HG02852 (cell line): ENCODE results near the gene GPSM1.

Source experiments
- ATAC-seq: cut with Tn5 transposase; IDR thresholded peaks from one replicate; pipeline ENCODE4 v1.9.1; 2021; ENCODE audit warnings: mild to moderate bottlenecking, moderate library complexity; ENCODE audit not compliant: unreplicated experiment

The GPSM1 gene

DNA sequence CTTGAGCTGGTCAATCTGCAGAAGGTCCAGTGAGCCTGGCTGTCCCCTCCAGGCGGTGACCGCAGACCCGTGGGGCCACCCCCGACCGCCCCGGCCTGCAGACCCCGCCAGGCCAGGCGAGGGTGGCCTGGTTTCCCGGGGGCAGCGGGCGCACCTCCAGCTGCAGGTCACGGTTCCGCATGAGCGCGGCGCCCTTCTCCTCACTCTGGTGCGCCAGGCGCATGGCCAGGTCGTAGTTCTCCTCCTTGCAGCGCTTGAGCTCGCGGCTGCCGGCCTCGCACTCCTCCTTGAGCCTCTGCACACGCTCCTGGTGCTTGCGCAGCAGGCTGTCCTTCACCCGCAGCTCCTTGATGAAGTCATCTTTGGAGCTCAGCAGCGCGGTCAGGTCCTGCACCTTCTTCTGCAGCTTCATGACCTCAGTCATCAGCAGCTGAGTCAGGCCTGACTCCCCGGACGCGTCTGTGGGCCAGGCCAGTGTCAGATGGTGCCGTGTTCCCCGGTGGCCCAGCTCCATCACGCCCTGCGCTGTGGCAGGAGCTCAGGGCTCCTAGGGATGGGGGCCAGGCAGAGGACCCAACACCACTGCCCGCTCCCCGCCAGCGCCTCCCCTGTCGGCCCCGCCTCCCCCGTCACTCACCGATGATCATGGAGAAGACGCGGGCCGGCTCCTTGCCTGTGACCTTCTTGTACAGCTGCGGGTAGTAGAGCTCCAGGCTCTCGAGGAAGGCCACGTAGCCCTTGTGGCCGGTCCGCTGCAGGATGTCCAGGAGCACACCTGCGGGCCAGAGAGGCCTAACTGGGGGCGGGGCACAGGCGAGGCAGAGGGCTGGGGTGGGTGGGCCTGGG lies 43.6 kb downstream of the GPSM1 start:
- ATAC-seq = no peak

DNA sequence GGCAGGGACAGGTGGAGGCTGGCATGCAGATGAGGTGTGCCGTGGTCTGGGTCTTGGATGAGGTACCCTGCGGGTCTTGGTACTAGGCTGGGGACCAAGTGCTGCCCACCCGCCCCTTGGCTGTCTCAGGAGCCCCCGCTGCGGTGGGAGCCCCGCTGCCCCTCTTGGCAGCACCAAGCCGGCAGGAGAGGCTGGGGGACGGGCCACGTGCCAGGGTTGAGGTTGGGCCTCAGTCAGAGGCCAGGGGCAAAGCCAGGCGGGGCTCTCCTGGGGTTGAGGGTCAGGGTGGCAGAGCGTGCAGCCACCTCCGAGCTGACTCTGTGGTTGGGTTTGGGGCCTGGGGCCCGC lies 44.2 kb downstream of the GPSM1 start:
- no peak for ATAC-seq

- no peak for ATAC-seq
These were observed 44.7 kb downstream of the GPSM1 start for GRCh38 chr9:136372006-136372405.

GRCh38 chr9:136372561-136373299 lies 45.4 kb downstream of the GPSM1 start:
- ATAC-seq = no peak

DNA sequence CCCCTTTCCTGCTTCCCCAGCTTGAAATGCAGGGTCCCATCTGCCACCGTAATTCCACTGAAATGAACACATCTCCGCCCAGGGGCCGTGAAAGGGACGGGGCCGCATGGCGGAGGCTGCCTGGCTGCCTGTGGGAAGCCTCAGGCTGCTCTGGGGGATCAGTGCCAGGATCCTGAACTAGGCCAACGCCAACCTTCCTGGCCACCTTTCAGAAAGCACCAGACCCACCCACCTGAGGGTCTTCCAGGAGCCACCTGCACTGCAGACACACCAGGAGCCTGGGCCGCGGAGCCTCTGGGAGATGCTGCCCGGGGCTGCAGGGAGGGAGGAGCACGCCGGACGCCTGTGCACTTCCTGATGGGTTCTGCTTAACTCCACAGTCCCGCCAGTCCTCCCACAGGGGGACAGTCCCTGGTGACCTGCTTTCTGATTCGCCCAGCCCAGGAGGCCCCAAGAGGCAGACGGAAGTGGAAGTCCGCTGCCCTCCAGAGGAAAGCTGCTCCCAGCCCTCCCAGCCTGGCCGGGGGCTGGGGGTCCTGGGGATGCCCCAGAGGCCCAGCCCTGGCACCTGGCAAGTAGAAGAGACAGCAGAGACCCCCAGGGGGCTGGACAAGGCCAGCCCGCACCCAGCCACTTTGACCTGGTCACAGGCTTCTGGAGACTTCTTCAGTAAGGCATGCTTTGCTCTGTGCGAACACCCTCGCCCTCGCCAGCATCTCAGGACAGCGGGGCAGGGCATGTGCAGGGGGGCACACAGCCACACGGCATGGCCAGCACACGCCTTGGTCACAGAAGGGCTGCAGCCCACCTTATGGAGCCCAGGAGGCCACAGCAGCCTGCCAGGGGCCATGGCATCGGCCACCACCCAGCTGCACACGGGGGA lies 46.2 kb downstream of the GPSM1 start, which contains the start of gene CARD9:
CARD9 (minus strand) TSS at position 370 of the 883 bp plus-strand sequence. CDS start 1,591 bp downstream, outside the sequence.
- no peak for ATAC-seq

- no peak for ATAC-seq
These were observed 46.8 kb downstream of the GPSM1 start for GRCh38 chr9:136374183-136374575.

- ATAC-seq = no peak
These were observed 47.8 kb downstream of the GPSM1 start for GRCh38 chr9:136375096-136375495.

DNA sequence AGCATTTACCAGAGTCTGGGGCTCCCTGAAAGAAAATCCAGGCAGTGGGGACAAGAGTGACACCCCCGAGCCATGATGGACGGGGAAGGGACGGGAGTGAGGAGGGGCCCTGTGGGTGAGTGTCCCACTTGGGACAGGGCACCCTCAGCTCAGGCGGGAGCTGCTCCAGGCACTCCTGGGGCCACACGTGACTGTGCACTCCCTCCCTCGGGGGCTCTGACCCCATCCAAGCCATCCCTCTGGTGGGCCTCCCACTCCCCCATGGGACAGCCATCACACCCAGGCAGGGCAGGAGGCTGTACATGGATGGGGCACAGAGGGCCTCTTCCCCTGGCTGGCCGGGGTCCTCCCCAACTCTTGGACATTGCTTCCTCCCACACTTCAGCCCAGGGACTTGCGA lies 49.1 kb downstream of the GPSM1 start:
- no peak for ATAC-seq

- ATAC-seq = no peak
These were observed 50.2 kb downstream of the GPSM1 start for GRCh38 chr9:136377341-136378169.

DNA sequence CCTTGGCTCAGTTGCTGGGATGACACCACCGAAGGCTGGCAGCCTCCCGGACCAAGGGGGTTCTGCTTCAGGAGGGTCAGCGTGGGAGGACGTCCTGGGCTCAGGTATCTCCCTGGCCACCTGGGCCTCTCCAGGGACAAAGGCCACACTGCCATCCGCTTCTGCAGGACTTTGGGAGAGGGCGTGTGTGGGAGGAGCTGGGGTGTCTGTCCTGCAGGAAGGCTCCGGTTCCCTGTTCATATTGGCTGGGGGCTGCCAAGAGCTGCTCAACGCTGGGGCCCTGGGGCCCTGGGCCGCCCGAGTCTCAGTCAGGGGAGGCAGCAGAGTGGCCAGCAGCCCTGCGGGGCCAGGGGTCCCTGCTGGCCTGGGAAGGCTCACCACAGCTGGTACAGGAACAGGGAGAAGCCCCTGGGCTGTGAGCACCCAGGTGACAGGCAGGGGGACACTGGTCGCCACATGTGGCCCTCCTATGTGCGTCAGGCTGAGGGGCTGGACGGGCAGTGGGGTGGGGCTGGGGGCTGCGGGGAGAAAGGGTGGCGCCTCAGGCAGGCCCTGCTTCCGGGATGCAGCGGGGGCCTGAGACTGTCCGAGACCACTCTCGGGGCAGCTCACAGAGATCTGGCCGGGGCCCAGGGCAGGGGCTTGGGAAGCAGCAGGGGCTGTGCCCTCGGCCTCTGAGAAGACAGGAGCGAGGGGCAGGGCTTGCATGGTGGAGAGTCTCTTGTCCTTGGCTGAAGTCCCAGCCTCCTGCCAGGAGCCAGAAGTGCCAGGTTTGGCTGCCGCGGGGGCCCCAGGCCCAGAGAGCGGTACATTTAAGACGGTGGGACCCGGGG lies 51.0 kb downstream of the GPSM1 start:
- no peak for ATAC-seq

DNA sequence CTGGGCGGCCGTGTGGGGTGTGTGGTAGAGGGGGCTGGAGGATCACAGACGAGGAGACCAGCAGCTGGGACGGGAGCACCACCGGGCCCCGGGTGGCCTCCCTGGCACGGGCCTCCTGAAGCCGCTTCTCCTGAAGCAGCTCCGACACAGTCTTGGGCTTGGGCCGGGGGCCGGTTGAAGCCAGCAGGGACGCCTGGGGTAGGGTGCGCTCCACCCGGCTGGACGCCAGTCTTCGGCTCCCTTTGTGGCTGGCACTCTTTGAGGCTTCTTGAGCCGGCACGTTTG lies 51.6 kb downstream of the GPSM1 start:
- ATAC-seq = no peak

- ATAC-seq = no peak
These were observed 52.1 kb downstream of the GPSM1 start for GRCh38 chr9:136379401-136379800.

DNA sequence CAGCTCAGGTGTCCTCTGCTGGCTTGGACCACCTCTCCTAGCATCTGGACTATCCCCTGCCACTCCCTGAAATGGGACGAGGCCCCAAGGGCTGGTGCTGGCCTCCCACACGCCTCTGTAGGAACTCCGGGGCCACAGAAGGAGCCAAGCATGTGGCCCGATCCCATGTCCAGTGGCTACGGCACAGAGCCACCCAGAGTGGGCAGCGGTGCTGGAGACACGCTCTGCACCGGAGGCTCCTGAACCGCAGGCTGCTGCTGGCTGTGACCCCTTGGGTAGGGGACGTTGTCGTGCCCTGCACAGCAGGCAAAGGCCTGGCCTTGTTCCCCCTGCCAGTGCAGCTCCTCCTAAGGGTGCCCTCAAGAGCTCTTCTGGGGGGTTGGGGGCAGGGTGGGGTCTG lies 52.6 kb downstream of the GPSM1 start:
- no peak for ATAC-seq

DNA sequence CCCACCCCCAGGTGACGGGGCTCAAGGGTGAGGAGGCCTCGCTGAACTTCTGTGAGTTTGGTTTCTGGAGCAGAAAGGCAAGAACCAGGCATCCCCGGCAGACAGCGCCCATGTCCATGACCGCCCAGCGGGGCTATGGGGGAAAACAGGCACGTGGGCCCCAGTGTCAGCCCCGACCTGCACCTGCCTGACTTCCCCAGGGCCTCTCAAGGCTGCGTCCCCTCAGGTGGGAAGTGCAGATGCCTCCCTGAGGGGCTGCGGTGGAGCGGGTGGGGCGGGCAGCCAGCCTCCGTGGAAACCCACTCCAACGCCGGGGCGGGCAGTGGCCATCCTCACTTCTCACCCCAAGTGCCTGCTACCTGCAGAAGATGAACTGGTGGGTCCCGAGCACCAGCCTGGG lies 53.0 kb downstream of the GPSM1 start:
- ATAC-seq = no peak

- no peak for ATAC-seq
These were observed 54.0 kb downstream of the GPSM1 start for GRCh38 chr9:136381311-136381710.

DNA sequence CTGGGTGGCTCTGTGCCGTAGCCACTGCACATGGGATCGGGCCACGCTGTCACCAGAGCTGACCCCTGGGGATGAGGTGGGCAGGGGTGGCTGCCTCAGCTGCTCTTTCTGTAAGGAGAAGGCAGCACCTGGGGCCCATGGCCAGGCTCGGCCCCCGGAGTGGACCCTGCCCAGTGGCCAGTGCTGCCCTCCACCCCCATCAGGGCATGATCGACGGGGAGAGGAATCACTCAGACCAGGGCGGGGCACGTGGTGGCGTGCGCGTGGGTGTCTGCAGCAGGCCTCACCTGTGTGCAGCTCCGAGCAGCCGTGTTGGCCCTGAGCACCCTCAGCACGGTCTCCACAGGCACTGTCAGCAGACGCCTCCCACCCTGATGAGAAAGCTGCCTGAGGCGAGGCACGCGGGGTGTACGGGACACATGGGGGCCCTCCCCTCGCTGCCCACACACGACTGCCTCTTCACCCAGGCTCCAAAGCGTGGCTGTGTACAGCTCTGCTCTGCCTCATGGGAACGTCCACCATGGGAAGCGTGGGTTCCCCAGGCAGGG lies 54.7 kb downstream of the GPSM1 start:
- no peak for ATAC-seq

- ATAC-seq = no peak
These were observed 56.1 kb downstream of the GPSM1 start for GRCh38 chr9:136383436-136383835.

DNA sequence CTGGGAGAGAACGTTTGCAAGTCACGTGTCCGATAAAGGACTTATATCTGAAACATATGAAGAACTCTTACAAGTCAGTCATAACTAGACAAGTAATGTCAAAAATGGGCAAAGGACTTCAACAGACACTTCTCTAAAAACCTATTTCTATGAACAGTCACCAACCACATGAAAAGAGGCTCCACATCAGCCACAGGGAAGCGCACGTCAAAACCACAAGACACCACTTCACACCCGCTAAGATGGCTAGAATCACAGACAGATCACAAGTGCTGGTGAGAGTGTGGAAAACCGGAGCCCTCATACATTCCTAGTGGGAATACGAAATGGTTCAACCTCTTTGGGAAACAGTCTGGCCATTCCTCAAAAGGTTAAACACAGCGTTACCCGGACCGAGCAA lies 57.7 kb downstream of the GPSM1 start:
- no peak for ATAC-seq

- no peak for ATAC-seq
These were observed 58.7 kb downstream of the GPSM1 start for GRCh38 chr9:136386018-136386417.
